ENCODE data around the gene BTD.
A peak's percentile ranks its signal among the peaks of the same experiment; 100 is the strongest.

BTD gene

DNA sequence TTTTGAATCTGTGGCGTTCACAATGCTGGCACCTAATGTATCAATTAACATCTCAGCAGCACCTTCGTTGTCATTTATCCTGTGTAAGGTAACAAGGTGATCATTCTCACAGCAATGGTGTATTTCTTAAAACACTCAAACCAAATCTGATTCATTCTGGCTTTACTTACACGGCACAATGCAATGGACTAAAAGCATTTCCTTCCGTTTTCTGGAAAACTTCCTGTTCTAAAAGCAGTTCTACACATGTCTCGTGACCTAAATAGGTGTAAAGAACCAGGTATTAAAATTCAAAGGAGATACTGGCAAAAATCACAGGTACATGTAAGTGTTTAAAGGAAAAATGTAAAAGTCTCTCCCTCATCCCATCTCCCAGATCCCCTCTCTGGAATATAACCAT lies 77.8 kb downstream of the BTD start:
- DNase-seq (ENCODE audit: low read depth) = no peak
- TF ChIP-seq, protein P1, sequence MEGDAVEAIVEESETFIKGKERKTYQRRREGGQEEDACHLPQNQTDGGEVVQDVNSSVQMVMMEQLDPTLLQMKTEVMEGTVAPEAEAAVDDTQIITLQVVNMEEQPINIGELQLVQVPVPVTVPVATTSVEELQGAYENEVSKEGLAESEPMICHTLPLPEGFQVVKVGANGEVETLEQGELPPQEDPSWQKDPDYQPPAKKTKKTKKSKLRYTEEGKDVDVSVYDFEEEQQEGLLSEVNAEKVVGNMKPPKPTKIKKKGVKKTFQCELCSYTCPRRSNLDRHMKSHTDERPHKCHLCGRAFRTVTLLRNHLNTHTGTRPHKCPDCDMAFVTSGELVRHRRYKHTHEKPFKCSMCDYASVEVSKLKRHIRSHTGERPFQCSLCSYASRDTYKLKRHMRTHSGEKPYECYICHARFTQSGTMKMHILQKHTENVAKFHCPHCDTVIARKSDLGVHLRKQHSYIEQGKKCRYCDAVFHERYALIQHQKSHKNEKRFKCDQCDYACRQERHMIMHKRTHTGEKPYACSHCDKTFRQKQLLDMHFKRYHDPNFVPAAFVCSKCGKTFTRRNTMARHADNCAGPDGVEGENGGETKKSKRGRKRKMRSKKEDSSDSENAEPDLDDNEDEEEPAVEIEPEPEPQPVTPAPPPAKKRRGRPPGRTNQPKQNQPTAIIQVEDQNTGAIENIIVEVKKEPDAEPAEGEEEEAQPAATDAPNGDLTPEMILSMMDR (conservative IDR thresholded peaks at IDR 0.05; ENCODE audit: low read length) = no peak

DNA sequence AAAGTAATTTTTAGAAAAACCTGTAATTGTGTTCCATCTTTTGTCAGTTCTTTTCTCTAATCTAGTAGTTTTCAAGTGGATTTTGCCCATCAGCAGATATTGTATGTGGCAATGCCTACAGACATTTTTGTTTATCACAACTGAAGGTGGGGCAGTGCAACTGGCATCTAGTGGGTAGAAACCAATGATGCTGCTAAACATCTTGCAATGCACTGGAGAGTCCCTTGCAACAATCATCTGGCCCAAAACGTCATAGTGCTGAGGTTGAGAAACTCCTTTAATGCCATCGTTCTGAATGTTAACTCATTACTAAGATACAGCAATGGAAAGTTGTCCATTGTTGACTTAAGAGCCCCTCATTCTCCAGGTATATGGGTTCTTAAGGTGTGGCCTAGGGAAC lies 80.1 kb downstream of the BTD start:
- TF ChIP-seq, protein P1 (conservative IDR thresholded peaks at IDR 0.05; ENCODE audit: low read length) = no peak
- DNase-seq (ENCODE audit: low read depth) = peak; percentile 49
- H3K4me3 ChIP-seq (ENCODE audit: low read length) = no peak overlapping the region

More for the DNA sequence above, 77.8 kb downstream of the BTD start:
- H3K4me3 ChIP-seq (ENCODE audit: low read length) = no peak overlapping the region

DNA sequence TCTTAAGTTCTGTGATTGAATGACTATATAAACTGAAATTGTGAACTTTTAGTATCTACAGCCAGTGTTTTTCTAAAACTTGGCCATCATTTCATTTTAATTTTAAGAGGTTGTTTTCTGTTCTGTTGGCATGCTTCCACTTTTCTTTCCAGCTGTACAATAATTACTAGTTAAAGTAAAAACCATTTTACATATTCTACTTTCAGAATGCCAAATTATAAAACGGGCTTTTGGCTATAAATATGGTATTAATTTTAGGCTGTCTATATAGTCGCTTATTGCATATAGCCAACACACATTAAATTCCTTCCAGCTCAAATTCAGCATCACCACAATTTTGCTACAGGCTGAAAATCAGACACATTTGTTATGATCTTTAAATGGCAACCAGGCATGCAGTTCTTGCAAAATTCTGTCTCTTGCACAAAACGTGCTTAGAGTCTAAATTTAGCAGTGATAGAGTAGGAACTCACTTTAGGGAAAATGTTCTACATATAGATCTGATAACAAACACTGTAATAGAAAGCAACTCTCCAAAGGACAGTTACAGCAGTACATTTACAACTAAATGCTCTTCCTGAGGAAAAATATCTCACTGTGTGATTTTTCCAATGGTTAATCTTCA lies 81.1 kb downstream of the BTD start:
- TF ChIP-seq, protein P1 (conservative IDR thresholded peaks at IDR 0.05; ENCODE audit: low read length) = no peak
- DNase-seq (ENCODE audit: low read depth) = peak; percentile 69
- no peak overlapping the region for H3K4me3 ChIP-seq (ENCODE audit: low read length)

DNA sequence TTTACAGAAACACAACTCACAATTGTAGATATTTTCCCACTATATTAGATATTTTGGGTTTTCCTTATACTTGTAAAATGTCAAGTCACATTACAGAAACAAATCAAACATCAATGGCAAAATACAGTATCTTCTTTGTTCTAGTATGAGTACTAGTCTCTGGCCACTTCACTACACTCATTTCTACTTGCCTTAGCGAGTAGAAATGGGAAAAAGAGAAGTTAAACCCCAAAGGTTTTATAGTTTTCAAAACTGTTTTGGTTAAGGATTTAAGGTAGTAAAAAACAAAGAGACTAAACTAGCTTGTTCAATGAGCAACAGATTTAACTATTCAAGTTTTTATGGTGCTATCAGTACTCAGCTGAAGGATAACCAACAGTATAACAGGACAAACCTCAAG lies 81.7 kb downstream of the BTD start:
- no peak overlapping the region for H3K4me3 ChIP-seq (ENCODE audit: low read length)
- DNase-seq (ENCODE audit: low read depth) = no peak
- TF ChIP-seq, protein P1 (conservative IDR thresholded peaks at IDR 0.05; ENCODE audit: low read length) = no peak

DNA sequence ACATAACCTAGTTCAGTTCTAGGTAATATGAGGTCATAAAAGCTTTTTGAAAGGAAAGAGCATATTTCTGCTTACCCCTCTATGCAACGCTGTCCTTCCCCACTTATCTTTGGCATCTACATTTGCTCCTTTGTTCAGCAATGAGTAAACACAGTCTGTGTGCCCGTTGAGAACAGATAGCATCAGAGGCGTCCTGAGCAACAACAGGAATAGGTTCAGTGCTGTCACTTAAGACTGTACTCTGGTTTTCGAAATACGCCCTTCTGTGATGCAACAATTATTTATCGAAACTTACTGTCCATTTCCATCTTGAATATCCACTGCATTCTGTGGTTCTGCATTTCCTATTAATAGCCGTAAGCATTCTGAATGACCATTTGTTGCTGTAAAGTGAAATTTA lies 84.4 kb downstream of the BTD start:
- no peak overlapping the region for H3K4me3 ChIP-seq (ENCODE audit: low read length)
- TF ChIP-seq, protein P1 (conservative IDR thresholded peaks at IDR 0.05; ENCODE audit: low read length) = no peak
- DNase-seq (ENCODE audit: low read depth) = no peak

DNA sequence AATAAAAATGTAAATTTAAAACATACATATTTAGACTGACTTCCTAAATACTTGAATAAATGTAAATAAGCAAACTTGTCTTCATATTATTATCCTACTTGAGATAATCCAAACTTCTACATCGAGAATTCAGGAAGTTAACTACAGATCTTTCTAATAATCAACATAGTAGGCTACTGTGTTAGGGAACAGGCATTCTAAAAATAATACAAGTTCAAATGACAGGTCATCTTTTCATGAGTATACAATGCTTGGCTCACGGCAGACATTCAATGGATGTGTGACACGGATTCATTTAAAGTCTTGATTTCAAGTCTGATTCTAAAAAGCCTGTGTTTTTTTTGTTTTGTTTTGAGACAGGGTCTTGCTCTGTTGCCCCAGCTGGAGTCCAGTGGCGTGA lies 88.7 kb downstream of the BTD start:
- TF ChIP-seq, protein P1 (conservative IDR thresholded peaks at IDR 0.05; ENCODE audit: low read length) = no peak
- DNase-seq (ENCODE audit: low read depth) = no peak
- no peak overlapping the region for H3K4me3 ChIP-seq (ENCODE audit: low read length)

DNA sequence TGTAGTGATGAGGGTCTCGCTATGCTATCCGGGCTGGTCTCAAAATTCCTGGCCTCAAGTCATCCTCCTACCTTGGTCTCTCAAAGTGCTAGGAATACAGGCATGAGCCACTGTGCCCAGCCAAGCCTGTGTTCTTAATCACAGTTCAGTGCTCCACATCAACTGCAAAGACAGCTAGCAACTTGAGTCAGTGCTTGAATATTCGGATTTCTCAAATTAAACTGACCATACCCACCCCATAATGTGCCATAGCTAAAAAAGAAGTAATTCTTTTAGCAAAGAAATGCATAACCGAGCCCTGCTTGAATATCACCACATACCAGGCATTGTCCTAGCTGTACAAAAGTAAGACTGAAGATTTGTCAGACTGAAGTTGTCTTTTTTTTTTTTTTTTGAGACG lies 89.2 kb downstream of the BTD start:
- TF ChIP-seq, protein P1 (conservative IDR thresholded peaks at IDR 0.05; ENCODE audit: low read length) = no peak
- H3K4me3 ChIP-seq (ENCODE audit: low read length) = no peak overlapping the region
- no peak for DNase-seq (ENCODE audit: low read depth)

Measured in AG10803 (cell line).